ENCODE results near the gene SPINK4. TPM values are rescaled to one million over a fixed set of nuclear protein-coding genes. Genes with fewer than 3 reads are reported as not detected.

Gene SPINK4
- total RNA-seq, 1 donor from 2014 or later: not detected

DNA sequence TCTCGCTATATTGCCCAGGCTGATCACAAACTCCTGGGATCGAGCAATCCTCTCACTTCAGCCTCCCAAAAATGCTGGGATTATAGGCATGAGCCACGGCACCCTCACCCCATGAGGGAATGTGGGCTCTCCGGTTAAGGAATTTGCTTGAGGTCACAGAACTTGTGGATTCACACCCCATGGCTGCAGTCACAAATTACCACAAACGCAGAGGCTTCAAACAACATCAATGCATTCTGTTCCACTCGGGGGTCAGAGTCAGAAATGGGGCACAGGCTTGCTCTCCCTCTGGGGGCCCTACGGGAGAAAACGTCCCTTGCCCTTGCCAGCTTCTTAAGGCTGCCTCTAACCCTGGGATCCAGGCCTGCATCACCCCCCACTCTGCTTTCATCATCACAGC lies 12.2 kb upstream of the SPINK4 start:
- no peak for DNase-seq (ENCODE audit: low spot score)
- intact Hi-C loops (cut with DNase I): no loop called here

DNA sequence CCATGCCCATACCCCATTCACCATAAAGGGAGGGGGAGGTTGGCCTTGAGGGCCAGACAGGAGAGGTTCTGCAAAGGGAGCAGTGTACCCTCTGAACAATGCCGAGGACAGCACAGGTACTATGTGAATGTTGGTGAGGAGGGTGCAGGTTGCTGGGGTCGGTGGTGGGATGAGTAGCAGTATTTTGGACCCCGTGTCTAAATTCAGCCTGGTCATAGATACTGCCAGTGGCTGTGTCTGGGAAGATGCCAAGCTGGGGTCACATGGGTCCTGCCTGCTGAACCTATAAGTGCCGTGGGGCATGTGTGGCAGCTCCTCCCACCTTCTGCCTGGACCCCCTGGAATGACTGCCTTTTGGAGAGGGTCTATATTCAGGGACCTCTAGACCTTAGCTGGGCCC lies 11.4 kb upstream of the SPINK4 start:
- DNase-seq (ENCODE audit: low spot score): no peak
- intact Hi-C loops (cut with DNase I): no loop called here

- intact Hi-C loops (cut with DNase I): no loop called here
- no peak for DNase-seq (ENCODE audit: low spot score)
Observed at GRCh38 chr9:33229359-33230114, 10.4 kb upstream of the SPINK4 start.

GRCh38 chr9:33230756-33231622 lies 9.0 kb upstream of the SPINK4 start:
- intact Hi-C loops (cut with DNase I): no loop called here
- DNase-seq (ENCODE audit: low spot score): no peak

- no peak for DNase-seq (ENCODE audit: low spot score)
- intact Hi-C loops (cut with DNase I): no loop called here
Observed at GRCh38 chr9:33231623-33231942, 8.4 kb upstream of the SPINK4 start.

DNA sequence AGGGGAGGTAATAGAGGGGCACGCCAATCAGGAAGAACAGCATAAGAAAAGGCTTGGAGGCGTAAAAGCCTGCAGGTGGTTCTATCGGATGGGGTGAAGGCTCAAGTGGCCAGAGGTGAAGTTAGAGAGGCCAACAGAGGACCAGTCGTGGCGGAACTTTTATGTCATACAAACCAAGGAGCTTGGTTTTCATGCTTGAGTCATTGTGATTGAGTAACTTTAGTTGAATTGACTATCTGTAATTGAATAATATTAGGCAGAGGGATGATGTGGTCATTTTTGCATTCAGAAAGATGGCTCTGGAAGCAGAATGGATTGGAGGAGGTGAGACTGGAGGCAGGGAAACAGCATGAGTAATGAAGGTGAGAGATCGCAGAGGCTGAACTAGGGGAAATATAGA lies 7.2 kb upstream of the SPINK4 start:
- DNase-seq (ENCODE audit: low spot score): no peak
- intact Hi-C loops (cut with DNase I): no loop called here

- intact Hi-C loops (cut with DNase I): no loop called here
- DNase-seq (ENCODE audit: low spot score): peak; percentile 0
Observed at GRCh38 chr9:33233626-33234342, 6.2 kb upstream of the SPINK4 start.

DNA sequence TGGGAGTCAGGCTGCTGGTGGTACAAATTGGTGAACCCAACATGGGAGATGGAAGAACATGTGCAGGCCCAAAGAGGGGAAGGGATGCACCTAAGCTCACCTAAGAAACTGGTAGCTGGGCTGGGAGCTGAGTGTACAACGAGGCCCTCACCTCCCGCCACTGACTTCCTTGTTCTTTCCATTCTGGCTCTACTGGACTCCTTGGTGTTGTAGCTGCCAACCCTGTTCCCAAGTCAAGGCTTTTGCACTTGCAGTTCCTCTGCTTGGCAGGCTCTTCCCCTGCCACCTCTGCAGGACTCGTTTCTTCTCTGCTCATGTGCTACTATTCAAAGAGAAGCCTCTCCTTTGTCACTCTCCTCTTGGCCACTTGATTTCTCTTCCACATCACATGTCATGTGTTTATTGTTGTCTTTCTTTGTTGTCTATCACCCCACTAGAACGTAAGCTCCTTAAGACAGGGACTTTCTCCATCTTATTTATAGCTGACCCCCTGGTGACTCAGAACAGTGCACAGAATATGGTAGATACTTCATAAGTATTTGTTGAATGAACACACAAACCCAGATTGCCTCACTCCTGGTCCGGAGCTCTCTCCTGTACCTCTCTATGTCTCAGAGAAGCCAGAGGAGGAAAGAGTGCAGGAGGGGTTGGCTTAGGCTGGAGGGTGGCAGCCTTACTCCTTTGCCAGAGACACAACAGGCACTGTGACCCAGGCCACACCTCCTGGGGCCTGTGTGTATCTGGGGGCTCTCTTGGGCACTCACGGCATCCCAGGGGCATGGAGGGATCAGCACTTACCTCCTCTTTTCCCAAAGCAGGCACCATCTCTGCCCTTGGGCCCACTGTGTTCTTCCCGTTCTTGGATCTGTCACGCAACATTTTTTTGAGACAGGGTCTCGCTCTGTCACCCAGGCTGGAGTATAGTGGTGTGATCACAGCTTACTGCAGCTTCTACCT lies 5.2 kb upstream of the SPINK4 start:
- no peak for DNase-seq (ENCODE audit: low spot score)
- intact Hi-C loops (cut with DNase I): no loop called here

- intact Hi-C loops (cut with DNase I): no loop called here
- no peak for DNase-seq (ENCODE audit: low spot score)
Observed at GRCh38 chr9:33236571-33236970, 3.4 kb upstream of the SPINK4 start.

- DNase-seq (ENCODE audit: low spot score): peak; percentile 15
- intact Hi-C loops (cut with DNase I): no loop called here
Observed at GRCh38 chr9:33241298-33241697, 1.3 kb downstream of the SPINK4 start.

GRCh38 chr9:33242609-33243134 lies 2.7 kb downstream of the SPINK4 start:
- DNase-seq (ENCODE audit: low spot score): no peak
- intact Hi-C loops (cut with DNase I): no loop called here

GRCh38 chr9:33244137-33244784 lies 4.3 kb downstream of the SPINK4 start:
- intact Hi-C loops (cut with DNase I): no loop called here
- DNase-seq (ENCODE audit: low spot score): no peak

- peak; percentile 57 for DNase-seq (ENCODE audit: low spot score)
- intact Hi-C loops (cut with DNase I): no loop called here
Observed at GRCh38 chr9:33245341-33245740, 5.4 kb downstream of the SPINK4 start.

- intact Hi-C loops (cut with DNase I): no loop called here
- peak; percentile 70 for DNase-seq (ENCODE audit: low spot score)
Observed at GRCh38 chr9:33246269-33246860, 6.4 kb downstream of the SPINK4 start.

GRCh38 chr9:33248606-33249005 lies 8.6 kb downstream of the SPINK4 start:
- DNase-seq (ENCODE audit: low spot score): peak; percentile 39
- intact Hi-C loops (cut with DNase I): no loop called here

GRCh38 chr9:33249087-33249658 lies 9.2 kb downstream of the SPINK4 start:
- DNase-seq (ENCODE audit: low spot score): peak; percentile 9
- intact Hi-C loops (cut with DNase I): no loop called here

DNA sequence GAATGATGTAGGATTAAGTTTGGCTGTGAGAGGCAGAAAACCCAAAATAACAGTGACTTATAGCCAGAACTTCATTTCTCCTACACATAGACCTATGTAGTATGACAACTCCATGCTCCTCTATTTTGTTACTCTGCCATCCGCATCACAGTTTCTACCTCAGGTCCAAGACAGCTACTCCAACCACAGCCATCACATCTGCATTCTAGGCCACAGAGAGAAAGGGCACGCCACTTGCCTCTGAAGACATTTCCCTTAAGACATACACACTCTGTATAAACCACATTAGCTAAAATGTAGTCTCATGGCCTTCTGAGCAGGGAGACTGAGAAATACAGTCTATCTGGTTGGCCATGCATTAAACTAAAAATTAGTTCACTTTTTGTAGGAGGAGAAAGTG lies 10.0 kb downstream of the SPINK4 start:
- DNase-seq (ENCODE audit: low spot score): no peak
- intact Hi-C loops (cut with DNase I): no loop called here

GRCh38 chr9:33250458-33250995 lies 10.6 kb downstream of the SPINK4 start:
- DNase-seq (ENCODE audit: low spot score): peak; percentile 57
- intact Hi-C loops (cut with DNase I): no loop called here
